ENCODE results near the gene RANBP1. TPM values are rescaled to one million over a fixed set of nuclear protein-coding genes. Genes with fewer than 3 reads are reported as not detected.
A peak's percentile ranks its signal among the peaks of the same experiment; 100 is the strongest.

Gene RANBP1
- total and polyA plus RNA-seq, 9 of the 15 experiments (the other 6 are each of a cell fraction or from before 2014, with no cell fraction given) = 162 to 2,891 (median 1,289) TPM

DNA sequence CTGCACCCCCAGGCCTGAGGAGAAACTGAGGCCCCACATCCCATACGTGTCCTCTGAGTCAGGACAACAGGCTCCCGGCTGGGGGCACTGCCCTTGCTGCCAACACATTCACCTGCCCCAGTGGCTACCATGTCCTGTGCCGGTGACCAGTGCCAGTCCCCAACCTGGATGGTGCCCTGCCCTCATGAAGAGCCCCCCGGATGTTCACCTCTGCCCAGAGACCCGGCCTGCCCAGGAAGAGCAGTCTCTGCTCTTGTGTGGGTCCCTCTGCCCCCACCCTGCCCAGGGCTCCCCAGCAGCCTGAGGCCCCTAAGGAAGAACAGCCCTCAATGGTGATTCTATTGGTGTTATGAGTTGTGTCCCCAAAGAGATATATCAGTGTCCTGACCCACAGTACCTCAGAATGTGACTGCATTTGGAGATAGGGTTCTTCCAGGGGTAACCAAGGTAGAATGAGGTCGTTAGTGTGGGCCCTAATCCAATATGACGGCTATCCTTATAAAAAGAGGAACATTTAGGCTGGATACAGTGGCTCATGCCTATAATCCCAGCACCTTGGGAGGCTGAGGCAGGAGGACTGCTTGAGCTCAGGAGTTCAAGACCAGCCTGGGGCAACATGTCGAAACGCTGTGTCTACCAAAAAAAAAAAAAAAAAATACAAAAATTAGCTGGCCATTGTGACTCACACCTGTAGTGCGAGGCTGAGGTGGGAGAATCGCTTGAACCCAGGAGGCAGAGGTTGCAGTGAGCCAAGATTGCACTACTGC is 49.1 kb upstream of the RANBP1 start (continued):
- TF ChIP-seq STAT5B (CRISPR knock-in tag; IDR thresholded peaks at IDR 0.05) (no peak), ZNF655 (CRISPR knock-in tag; IDR thresholded peaks at IDR 0.05) (no peak), U2AF2 (optimal IDR thresholded peaks at IDR 0.05; ENCODE audit: low read depth, low read length) (no peak), FOXA3 (CRISPR knock-in tag; conservative IDR thresholded peaks at IDR 0.05 in 1 of 2, IDR thresholded peaks at IDR 0.05 in 1 of 2) (no peak), MAZ (CRISPR knock-in tag; conservative IDR thresholded peaks at IDR 0.05 in 1 of 2, IDR thresholded peaks at IDR 0.05 in 1 of 2) (no peak; a peak in 1 of 4 replicates), BRF2 (IDR thresholded peaks at IDR 0.05; ENCODE audit: borderline replicate concordance, insufficient read depth, insufficient read length) (no peak), IFI16 (CRISPR knock-in tag; IDR thresholded peaks at IDR 0.05) (no peak), MIER1 (IDR thresholded peaks at IDR 0.05; ENCODE audit: low read depth) (no peak), TEAD1 (CRISPR knock-in tag; IDR thresholded peaks at IDR 0.05) (no peak), ZNF830 (CRISPR knock-in tag; IDR thresholded peaks at IDR 0.05) (0 out of 2 replicates have a peak, but pooled peaks have one; percentile 9), ZNF436 (CRISPR knock-in tag; IDR thresholded peaks at IDR 0.05) (no peak), ZFX (CRISPR knock-in tag; IDR thresholded peaks at IDR 0.05) (no peak), ZNF584 (CRISPR knock-in tag; IDR thresholded peaks at IDR 0.05; ENCODE audit: low read depth) (no peak), E2F5 (CRISPR knock-in tag; IDR thresholded peaks at IDR 0.05) (no peak)
- TF ChIP-seq, protein P1, sequence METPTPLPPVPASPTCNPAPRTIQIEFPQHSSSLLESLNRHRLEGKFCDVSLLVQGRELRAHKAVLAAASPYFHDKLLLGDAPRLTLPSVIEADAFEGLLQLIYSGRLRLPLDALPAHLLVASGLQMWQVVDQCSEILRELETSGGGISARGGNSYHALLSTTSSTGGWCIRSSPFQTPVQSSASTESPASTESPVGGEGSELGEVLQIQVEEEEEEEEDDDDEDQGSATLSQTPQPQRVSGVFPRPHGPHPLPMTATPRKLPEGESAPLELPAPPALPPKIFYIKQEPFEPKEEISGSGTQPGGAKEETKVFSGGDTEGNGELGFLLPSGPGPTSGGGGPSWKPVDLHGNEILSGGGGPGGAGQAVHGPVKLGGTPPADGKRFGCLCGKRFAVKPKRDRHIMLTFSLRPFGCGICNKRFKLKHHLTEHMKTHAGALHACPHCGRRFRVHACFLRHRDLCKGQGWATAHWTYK (CRISPR knock-in tag; IDR thresholded peaks at IDR 0.05) = no peak
- TF ChIP-seq, protein P2, sequence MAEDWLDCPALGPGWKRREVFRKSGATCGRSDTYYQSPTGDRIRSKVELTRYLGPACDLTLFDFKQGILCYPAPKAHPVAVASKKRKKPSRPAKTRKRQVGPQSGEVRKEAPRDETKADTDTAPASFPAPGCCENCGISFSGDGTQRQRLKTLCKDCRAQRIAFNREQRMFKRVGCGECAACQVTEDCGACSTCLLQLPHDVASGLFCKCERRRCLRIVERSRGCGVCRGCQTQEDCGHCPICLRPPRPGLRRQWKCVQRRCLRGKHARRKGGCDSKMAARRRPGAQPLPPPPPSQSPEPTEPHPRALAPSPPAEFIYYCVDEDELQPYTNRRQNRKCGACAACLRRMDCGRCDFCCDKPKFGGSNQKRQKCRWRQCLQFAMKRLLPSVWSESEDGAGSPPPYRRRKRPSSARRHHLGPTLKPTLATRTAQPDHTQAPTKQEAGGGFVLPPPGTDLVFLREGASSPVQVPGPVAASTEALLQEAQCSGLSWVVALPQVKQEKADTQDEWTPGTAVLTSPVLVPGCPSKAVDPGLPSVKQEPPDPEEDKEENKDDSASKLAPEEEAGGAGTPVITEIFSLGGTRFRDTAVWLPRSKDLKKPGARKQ (CRISPR knock-in tag; IDR thresholded peaks at IDR 0.05) = no peak
- TF ChIP-seq, protein P3, sequence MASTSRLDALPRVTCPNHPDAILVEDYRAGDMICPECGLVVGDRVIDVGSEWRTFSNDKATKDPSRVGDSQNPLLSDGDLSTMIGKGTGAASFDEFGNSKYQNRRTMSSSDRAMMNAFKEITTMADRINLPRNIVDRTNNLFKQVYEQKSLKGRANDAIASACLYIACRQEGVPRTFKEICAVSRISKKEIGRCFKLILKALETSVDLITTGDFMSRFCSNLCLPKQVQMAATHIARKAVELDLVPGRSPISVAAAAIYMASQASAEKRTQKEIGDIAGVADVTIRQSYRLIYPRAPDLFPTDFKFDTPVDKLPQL (IDR thresholded peaks at IDR 0.05; ENCODE audit: extremely low read depth, insufficient read length) = no peak

Data from K562 (cell line).